ENCODE data around the gene NSUN7.
"Not testable (repeated sequence)": the region's sequence is repeated elsewhere in the genome, so short reads cannot be mapped to it uniquely, and the experiment has no call there.

NSUN7 gene

DNA sequence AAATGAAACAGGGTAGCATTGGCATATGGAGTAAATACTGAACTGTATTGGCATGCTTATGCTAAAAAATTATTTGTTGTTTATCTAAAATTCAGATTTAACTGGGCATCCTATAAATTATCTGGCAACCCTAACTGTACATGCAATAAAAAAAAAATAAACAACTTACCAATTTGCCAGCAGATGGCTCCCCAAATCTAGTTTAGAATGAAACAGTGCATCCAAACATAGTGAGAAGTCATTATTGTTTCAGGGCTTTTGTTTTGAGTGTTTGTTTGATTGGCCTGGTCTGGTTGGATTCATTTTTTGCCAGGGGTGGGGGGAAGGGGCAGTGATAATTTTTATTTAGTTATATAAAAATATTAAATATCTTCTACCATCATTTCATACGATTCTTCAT lies 12.8 kb upstream of the NSUN7 start:
- DNase-seq: no peak

DNA sequence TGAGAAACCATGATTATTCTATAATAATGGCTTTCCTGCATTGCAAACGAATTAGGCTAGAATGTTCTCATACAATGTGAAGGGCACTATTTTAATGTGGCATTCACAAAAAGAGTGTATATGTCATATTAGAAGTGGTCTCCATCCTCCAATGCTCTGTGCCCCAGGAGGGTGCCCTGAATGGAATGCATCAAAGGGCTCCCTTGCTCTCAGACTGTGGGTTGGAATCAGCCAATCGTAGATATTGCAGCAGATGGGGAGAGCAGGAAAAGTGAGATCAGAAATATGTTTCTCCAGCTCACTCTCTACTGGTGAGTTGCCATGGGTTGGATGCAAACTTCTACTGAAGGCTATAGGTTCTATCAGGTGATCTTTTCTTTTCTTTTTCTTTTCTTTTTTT lies 11.9 kb upstream of the NSUN7 start:
- no peak for DNase-seq

DNA sequence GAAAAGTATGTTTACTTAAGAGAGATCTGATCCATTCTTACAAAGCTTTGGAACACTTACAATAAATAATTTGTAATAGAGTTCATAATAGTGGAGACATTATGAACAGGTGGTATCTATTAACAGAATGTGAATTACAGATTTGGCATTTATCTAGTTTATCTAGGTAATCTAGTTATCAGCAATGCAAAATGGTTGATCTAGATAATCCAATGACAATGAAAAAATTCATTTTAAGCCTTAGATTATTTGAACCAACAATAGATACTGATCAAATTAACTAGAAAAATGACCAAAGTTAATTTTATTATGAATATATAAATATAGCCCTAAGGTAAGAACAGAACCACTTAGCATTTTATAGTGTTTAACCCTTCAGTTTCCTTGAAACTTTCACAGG lies 10.4 kb upstream of the NSUN7 start:
- no peak for DNase-seq

DNA sequence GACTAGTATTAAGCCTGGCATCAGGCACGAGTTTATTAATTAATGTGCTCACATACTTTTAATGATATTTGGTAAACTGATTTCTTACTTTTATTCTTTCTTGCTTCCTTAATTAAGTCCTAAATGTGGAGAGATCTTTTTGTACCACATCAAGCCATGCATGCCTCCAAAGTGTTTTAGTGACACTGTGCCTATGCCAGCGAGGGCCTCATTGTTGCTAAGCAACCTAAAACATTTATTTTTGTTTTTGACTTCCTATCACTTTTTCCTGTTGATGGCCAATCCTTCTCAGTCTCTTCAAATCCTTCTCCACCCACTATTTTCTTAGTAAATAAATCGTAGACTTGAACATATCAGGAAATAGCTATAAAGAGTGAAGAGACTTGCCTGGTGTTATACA lies 5.5 kb upstream of the NSUN7 start:
- no peak for DNase-seq

DNA sequence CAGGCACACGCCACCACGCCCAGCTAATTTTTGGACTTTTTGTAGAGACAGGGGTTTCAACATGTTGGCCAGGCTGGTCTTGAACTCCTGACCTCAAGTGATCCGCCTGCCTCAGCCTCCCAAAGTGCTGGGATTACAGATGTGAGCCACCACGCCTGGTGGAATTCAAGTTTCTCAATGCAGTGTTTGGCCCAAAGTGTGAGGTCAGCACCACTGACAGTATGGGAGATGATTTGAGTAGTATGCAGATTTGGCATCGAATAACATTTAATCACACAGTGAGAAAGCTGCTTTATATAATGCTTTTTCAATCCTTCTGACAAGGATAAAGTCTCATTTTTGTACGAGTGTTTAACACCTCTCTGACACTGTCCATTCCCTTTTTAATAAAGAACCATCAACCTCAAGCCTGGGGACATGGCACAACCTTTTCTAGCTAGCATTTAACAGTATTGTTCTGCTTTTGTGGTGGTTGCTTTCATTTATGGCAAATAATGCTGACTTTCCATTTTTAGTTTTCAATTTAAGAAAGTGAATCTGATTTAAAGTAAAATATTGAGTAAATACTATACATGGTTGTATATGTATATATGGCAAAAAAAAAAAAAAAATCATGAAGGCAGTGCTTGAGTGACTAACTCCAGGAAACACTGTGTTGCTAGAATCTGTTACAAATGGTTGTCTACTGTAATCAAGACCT lies 4.3 kb upstream of the NSUN7 start:
- DNase-seq: no peak

DNA sequence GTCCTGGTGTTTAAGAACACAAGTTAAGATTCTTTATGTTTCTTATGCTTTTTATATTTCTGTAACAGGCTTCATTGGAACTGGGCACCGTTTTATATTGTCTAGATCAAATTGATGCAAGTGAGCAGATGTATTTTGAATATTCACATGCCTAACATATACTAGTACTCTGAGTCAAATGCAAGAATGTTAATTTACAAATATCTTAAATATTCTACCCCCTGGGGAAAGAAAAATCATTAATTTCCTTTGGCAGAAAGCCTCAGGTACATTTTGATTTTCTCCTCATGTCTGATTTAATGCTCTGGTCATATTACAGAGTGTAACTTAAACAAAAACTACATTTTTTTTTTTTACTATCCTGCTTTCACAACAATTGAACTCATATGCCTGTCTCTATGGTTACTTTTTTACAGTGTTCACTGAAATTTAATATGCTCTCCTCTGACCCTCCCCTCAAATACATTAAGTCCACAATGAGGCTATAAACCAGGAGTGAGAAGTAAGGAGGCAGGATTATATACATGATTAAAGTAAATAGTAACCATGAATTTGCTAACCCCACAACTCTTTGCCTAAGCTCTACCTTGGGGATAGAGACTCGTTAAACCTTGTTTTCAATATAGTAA lies 2.4 kb upstream of the NSUN7 start:
- no peak for DNase-seq

DNA sequence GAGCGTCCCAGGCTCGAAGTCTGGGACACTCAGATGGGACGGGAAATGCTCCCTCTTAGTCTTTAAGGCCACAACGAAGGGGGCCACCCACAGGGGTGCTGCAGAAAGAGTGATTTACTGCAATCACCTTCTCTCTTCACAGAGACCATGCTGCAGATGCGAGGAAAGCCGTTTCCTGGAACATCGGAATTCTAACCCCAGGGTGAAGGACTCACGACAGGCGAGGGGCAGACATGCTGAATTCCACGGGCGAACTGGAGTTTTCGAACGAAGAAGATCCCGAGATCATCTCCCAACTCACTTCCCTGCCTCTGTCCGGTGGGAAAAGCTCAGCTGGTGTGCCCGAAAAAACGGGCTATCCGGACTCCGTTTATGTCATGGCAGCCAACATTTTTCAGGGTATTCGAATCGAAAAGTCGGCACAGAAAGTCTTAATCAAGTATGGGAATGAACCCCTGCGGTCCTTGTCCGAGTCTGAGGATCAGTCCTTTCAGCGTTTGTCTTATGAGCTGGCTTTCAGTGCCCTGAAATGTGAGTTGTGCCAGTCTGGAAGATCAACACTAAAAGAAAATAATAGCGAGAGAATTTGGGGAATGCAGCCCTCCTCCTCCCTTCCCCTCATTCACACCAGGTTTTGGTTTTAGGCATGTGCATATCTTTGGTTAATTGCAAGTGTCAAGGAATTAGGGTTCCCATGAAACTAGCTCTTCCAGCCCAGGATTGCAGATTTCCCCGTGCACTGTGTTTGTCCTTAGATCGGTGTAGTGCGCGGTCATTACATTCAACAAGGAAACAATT lies 905 bp downstream of the NSUN7 start:
- no peak for DNase-seq

DNA sequence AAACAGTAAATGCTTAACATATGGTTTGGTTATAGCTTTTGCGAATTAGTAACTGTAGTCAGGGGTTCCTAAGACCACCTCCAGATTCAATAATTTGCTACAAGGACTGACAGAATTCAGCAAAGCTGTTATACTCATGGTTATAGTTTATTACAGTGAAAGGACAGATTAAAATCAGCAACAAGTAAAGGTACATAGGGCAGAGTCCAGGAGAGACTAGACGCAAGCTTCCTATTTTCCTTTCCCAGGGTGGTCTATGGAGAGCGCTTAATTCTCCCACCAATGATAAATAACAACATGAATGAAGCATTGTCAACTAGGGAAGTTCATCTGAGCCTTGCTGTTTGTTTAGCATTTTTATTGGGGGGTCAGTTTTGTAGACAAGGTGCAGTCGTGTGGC lies 5.9 kb downstream of the NSUN7 start:
- DNase-seq: no peak

DNA sequence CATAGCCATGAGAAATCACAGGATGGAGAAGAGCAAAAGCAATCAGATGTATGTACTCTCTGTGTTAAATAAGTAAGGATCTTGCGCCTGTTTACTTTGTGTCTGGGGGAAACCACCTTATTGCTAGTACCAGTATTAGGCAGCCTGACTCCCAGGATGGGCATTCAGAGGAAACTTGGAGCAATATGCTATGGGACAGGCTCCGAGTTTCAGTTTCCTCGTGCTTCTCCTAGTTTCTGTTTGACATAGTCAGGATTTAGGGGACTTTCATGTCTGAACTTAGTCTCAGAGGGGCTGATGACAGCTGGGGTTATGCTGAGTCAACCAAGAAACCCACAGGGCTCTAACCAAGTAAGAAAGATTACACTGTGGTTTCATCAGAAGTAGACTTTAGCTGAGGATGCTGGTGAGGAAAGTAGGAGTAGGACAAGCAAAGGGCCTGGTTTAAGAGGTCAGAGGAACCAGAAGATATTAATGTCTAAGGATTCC lies 13.5 kb downstream of the NSUN7 start:
- no peak for DNase-seq

DNA sequence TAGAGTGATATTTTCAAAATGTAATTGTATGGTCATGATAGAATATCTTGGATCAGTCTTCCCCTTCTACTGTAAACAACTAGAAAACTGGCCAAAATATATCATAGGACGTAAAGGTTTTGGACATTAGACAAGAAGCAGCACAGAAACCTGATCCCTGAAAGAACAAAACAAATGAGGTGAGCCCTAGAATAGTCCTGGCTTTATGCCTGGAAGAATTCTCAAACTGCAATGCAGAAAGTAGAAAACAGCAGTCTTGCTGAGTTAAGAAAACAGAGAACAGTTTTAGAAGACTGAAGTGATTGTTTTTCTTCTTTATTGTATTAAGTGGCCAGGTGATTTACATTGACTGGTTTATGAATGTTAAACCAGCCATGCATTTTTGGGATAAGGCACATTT lies 19.5 kb downstream of the NSUN7 start:
- DNase-seq: no peak

DNA sequence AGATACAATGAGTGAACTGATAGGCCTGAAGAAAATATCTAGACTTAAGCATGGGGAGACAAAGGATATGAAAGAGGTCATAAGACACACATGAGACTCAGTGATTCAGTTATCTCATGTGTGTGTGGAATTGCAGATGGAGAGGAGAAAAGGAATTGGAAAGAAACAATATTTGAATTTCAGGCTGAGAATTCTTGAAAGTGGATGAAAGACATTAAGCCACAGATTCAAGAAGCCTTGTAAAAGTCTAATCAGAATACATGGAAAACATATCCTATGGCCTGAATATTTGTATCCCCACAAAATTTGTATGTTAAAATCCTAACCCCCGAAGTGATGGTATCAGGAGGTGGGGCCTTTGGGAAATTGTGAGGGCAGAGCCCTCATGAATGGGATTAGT lies 28.3 kb downstream of the NSUN7 start:
- no peak for DNase-seq

DNA sequence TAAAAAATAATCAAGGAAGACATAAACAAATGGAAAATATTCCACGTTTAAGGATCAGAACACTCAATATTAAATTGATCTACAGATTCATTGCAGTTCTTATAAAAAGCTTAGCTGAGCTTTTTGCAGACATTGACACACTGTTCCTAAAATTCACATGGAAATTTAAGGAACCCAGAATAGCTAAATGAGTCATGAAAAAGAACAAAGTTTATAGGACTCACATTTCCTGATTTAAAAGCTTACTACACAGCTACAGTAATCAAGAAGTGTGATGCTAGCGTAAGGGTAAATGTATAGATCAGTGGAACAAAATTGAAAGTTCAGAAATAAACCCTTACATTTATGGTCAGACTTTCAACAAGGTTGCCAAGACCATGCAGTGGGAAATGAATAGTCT lies 33.1 kb downstream of the NSUN7 start:
- no peak for DNase-seq

DNA sequence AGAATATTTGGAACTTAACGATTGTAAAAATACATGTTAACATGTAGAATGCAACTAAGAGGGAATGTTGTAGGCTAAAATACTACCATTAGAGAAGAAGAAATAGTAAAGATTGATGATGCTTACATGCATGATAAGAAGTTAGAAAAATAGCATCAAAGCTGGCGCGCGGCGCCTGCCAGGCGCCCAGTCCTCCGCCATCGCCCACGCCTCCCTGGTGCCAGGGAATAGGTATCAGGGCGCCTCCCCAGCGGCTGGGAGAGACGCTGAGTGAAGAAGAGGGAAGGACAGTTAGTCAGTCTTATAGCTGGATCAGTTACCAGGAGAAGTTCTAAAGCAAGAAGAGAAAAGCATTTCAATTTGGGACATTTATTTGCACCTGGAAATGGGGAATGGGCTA lies 36.0 kb downstream of the NSUN7 start:
- no peak for DNase-seq

DNA sequence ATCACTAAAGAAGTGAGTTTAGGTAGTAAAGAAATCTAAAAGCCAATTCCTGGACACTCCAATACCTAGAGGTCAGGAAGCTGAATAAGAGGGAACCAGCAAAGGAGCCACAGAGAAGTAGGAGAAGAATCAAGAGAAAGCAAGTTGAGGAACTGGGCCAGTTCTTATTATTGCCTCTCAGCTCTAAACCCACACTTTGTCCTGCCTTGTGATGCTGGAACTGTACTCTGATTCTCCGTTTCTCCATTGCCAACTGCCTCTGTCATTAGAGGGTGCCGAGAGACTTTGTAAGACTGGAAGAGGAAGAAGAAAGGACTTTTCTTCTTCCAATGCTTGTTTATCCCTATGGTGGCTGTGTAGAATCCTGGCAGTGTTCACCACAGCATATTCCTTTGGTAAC lies 38.6 kb downstream of the NSUN7 start:
- DNase-seq: no peak

DNA sequence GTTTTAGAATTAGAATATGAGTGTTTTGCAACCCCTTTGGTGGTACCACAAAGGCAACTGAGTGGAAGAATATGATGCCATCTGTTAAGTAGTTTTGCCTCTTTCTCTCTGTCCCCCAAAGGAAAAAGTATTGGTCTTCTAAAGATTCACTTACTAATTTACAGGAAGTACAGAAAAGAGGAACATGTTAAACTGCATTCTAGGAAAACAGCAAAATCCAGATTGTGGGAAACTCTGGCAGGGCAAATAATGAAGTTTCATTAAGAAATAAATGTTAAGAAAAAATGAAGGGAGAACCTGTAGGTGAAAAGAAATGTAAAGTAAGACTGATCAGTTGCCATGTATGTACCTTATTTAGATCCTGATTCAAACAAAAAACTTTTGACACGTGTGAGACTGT lies 39.3 kb downstream of the NSUN7 start:
- no peak for DNase-seq

DNA sequence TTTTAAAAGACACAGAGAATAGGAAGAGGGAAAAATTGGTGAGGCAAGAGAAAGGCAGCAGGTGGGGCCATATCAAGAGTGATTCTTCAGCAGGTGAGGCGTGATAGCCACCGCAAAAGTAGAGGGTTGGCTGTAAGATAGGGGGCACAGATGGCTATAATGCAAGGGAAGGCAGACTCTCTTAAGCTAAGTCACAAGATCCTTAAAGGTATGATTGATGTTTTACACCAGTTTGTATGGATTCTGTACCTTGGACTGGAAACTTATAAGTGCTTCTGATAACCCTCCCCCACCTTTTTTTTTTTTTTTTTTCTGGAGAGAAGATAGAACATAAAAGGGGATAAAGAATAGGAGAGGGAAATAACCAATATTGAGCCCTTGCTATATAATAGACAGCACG lies 40.0 kb downstream of the NSUN7 start:
- DNase-seq: no peak

DNA sequence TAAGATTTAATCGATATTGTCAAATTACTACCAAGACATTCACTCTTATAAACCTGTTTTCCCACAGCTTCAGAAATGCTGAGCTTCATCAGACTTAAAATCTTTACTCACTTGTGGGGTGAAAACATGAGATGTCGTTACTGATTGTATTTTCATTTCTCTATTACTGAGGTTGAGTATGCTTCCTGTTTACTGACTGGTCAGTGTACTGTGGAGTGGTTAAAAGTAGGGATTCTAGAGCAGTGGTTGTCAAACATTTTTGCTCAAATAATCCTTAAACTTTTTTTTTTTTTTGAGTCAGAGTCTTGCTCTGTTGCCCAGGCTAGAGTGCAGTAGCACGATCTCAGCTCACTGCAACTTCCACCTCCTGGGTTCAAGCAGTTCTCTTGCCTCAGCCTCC lies 50.3 kb downstream of the NSUN7 start:
- DNase-seq: no peak

DNA sequence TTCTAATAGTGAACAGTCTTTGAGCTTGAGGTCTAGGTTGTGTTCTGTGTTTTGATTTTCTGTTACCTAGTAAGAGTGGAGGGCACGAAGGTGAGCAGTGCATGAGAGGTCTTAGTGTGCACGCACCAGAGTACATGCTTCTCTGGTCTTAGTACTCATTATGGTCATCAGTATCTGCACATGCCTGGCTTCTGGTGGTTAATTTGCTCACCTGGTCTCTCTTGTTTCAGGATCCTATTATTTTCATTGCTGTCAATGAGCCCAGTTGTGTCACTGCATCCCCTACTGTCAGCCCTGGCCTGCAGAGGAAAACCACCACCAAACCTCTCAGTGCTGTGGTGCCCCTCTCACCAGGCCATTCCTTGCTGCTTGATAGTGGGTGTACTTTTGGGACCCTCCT lies 54.8 kb downstream of the NSUN7 start:
- no peak for DNase-seq

DNA sequence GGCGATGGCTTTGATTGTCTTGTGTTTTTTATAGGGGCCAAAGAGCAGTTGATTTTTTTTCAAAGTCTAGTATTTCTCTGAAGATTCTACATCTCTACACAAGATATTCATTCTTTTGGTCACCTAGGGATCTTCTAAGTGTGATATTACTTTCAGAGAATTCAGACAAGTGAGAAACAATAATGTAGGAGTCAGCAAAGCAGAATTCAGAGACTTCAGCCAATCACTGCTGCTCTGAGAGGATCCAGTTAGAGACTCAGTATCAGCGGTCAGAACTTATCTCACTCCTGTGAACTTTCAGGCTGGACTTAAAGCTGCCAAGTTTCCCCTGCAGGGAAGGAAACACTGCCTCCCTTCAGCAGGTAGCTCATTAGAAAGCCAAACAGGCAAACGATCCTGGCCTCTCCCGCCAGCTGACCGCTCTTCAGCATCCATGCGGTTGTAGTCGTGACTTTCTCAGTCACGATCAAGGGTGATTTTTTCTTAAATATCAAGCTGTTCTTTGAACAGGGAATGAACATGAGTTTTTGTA lies 59.2 kb downstream of the NSUN7 start:
- no peak for DNase-seq

DNA sequence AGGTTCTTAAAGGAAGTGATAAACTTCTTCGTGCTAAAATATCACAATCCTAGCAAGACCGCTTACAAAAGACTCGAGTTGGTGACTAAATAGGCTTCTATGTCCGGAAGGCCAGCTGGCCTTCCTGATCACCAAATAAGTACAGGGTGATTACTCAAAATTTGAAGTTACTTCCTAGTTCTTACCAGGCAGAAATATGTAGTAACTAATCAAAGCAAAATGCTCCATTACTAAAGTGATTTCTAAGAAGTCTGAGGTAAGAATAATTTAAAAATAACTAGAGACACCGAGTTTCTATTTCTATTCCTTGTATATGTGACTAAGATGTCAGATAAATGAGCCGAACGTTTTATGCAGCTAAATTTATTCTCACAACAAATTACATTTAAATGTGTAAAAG lies 62.2 kb downstream of the NSUN7 start:
- DNase-seq: no peak

DNA sequence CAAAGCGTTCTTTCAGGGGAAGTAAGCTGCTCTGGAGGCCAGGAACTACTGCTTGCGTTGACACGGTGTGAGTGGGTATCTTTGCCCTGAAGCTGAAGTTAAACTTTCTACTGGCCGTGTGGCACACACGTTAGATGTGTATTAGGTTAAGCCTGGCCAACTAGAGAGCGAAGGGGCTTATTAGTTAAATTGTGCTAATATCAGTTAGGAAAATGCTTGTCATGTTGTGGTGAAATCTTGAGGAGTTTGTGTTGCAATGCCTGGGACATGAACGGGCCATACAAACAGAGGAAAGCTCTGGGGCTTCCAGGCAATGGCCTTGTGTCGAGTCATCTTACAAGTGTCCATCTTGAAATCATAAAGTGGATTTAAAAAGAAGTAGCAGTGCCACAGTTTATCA lies 62.6 kb downstream of the NSUN7 start:
- DNase-seq: no peak

DNA sequence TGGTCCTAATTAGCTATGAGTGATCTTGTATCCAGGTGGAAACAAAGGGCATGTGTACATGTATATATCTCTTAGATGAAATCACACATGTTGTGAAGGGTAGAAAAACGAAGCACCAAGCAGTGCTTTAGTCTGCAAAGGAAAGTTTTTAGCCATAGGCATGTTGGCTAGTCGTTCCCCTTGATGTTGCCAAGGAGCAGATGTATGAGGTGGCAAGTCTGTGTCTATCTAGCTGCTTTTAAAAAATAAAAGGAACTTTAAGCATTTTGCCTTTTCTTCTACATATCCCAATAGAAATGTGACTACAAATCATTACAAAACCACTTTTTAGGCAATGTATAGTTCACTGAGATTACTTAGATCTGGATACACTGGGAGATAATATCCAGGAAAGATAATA lies 63.1 kb downstream of the NSUN7 start:
- no peak for DNase-seq

DNA sequence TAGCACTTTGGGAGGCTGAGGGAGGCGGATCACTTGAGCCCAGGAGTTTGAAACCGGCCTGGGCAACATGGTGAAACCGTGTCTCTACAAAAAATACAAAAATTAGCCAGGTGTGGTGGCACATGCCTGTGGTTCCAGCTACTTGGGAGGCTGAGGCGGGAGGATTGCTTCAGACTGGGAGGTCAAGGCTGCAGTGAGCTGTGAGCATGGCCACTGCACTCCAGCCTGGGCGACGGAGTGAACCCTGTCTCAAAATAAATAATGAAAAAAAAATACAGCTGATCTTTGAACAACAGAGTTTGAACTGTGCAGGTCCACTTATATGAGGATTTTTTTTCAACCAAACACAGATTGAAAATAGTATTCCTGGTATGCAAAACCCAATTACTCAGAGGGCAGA lies 67.4 kb downstream of the NSUN7 start:
- DNase-seq: not testable (repeated sequence)

DNA sequence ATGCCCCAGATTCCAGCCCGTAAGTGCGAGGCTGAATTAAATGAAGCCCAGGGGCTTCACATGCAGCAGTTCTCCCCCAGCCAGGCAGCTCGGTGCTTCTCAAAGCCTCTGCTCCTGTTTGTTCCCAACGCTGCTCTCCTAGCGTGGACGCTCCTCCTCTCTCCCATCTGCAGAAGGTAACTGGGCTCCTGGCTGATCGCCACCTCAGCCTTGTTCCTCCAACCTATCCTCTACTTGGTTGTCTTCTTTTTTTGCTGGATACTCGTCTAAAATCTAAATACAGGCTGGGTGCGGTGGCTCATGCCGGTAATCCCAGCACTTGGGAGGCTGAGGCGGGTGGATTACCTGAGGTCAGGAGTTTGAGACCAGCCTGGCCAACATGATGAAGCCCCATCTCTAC lies 70.3 kb downstream of the NSUN7 start:
- DNase-seq: no peak

Measured in NCI-H446 treated with DMSO at 0.1 percent for 48 hours (cell line).